Vagina (tissue), 2 donors: ENCODE measurements around the gene ADORA3.

Experiments used
- CTCF ChIP-seq, 3 experiments: fragments of 450-650 bp in 2 of 3; fragments of 200-600 bp in 1 of 3; sonication (generic) in 1 of 3; IDR thresholded peaks; one replicate each; pipeline ENCODE4 v1.5.1; 2017 to 2019; ENCODE audit warnings: antibody characterized with exemption in 3 of 3, mild to moderate bottlenecking in 2 of 3, moderate library complexity in 2 of 3
- POLR2A ChIP-seq, 2 donors: fragments of 450-650 bp; IDR thresholded peaks; one replicate each; pipeline ENCODE4 v1.6.1; 2017; ENCODE audit warnings: antibody characterized with exemption in 2 of 2, mild to moderate bottlenecking in 2 of 2, moderate library complexity in 2 of 2

- TF ChIP-seq CTCF (IDR thresholded peaks at IDR 0.05): no peak
- TF ChIP-seq POLR2A (IDR thresholded peaks at IDR 0.05): no peak
Observed at GRCh38 chr1:111506561-111506960, 3.1 kb upstream of the ADORA3 start.
